HepG2 (cell line): ENCODE measurements around the gene TMEM258. TPM values are rescaled to one million over a fixed set of nuclear protein-coding genes. Genes with fewer than 3 reads are reported as not detected.

Source experiments
- CREB3 ChIP-seq: sonication (generic); formaldehyde crosslinking; IDR thresholded peaks from 2 replicates; pipeline ENCODE4 v1.5.0; 2020; ENCODE audit warnings: missing genetic modification reagents
- FOSL1 ChIP-seq: sonication (generic); formaldehyde crosslinking; IDR thresholded peaks from 2 replicates; pipeline ENCODE4 v1.9.0; 2021; ENCODE audit warnings: missing genetic modification reagents, borderline replicate concordance
- GRHL1 ChIP-seq: sonication (generic); formaldehyde crosslinking; conservative IDR thresholded peaks from 2 replicates; pipeline ENCODE4 v1.8.0; 2022; ENCODE audit warnings: missing genetic modification reagents
- NPAS2 ChIP-seq: sonication (generic); formaldehyde crosslinking; IDR thresholded peaks from 2 replicates; pipeline ENCODE4 v1.8.0; 2022; ENCODE audit warnings: mild to moderate bottlenecking, missing genetic modification reagents, borderline replicate concordance
- RAD21 ChIP-seq: fragments of 450-650 bp; formaldehyde crosslinking; IDR thresholded peaks from 2 replicates; pipeline ENCODE4 v1.5.0; 2020; ENCODE audit warnings: mild to moderate bottlenecking
- RCOR2 ChIP-seq: IDR thresholded peaks from 2 replicates; pipeline ENCODE4 v1.6.1; 2016; ENCODE audit warnings: missing biosample characterization, missing genetic modification reagents
- TAF1 ChIP-seq: sonication (generic); formaldehyde crosslinking; IDR thresholded peaks from 2 replicates; pipeline ENCODE4 v1.4.0; 2020; ENCODE audit warnings: missing genetic modification reagents
- ZFAT ChIP-seq: sonication (generic); formaldehyde crosslinking; conservative IDR thresholded peaks from 2 replicates; pipeline ENCODE4 v1.8.1; 2023; ENCODE audit warnings: missing genetic modification reagents, inconsistent platforms
- ZNF10 ChIP-seq: sonication (generic); formaldehyde crosslinking; IDR thresholded peaks from 2 replicates; pipeline ENCODE4 v1.4.0; 2020; ENCODE audit warnings: mild to moderate bottlenecking, low read depth, missing genetic modification reagents, borderline replicate concordance
- ZNF143 ChIP-seq: sonication (generic); formaldehyde crosslinking; IDR thresholded peaks from 2 replicates; pipeline ENCODE4 v1.4.0; 2020; ENCODE audit warnings: missing genetic modification reagents
- ZNF33B ChIP-seq: sonication (generic); formaldehyde crosslinking; IDR thresholded peaks from 2 replicates; pipeline ENCODE4 v1.5.1; 2020; ENCODE audit warnings: mild to moderate bottlenecking, missing genetic modification reagents
- ZNF382 ChIP-seq: sonication (generic); formaldehyde crosslinking; IDR thresholded peaks from 2 replicates; pipeline ENCODE4 v1.5.0; 2020; ENCODE audit warnings: missing genetic modification reagents, mild to moderate bottlenecking, borderline replicate concordance
- ZNF713 ChIP-seq: sonication (generic); formaldehyde crosslinking; IDR thresholded peaks from 2 replicates; pipeline ENCODE4 v1.4.0; 2020; ENCODE audit warnings: mild to moderate bottlenecking, missing genetic modification reagents
- polyA plus RNA-seq, 8 experiments: library from polyadenylated mRNA; depleted of rRNA in 3 of 8; stranded (reverse) in 7 of 8; unstranded in 1 of 8; fragments of >200 nt; fragmentation: Illumina TruSeq in 4 of 8; extraction: Trizol in 4 of 8; gene quantifications; 2 replicates each; pipeline versions ENCODE4 v1.2.1 to v1.2.3, GENCODE V29; 2011 to 2016; ENCODE audit warnings: low read depth in 4 of 8, missing spikeins in 1 of 8, mixed read lengths in 1 of 8; ENCODE audit not compliant: insufficient read depth in 1 of 8
- total RNA-seq, 5 experiments: library from RNA; depleted of rRNA; stranded (reverse); fragments of >200 nt; fragmentation: Illumina TruSeq; extraction: Trizol; gene quantifications; 2 replicates each; pipeline ENCODE4 v1.2.3, GENCODE V29; 2016; ENCODE audit warnings: low read depth in 1 of 5
- TF ChIP-seq, protein P1 (sequence below): sonication (generic); formaldehyde crosslinking; IDR thresholded peaks from 2 replicates; pipeline ENCODE4 v1.5.0; 2020; ENCODE audit warnings: mild to moderate bottlenecking, missing genetic modification reagents, borderline replicate concordance
- TF ChIP-seq, protein P2 (sequence below): sonication (generic); formaldehyde crosslinking; IDR thresholded peaks from 2 replicates; pipeline ENCODE4 v1.8.0; 2022; ENCODE audit warnings: mild to moderate bottlenecking, missing genetic modification reagents, moderate library complexity
- TF ChIP-seq, protein P3 (sequence below): sonication (generic); formaldehyde crosslinking; IDR thresholded peaks from 2 replicates; pipeline ENCODE4 v1.8.1; 2023; ENCODE audit warnings: missing genetic modification reagents, inconsistent platforms, borderline replicate concordance

The TMEM258 gene
- total and polyA plus RNA-seq, 2 of the 13 experiments (the other 11 are each of a cell fraction or from before 2014, with no cell fraction given), result 175 to 424 TPM

DNA sequence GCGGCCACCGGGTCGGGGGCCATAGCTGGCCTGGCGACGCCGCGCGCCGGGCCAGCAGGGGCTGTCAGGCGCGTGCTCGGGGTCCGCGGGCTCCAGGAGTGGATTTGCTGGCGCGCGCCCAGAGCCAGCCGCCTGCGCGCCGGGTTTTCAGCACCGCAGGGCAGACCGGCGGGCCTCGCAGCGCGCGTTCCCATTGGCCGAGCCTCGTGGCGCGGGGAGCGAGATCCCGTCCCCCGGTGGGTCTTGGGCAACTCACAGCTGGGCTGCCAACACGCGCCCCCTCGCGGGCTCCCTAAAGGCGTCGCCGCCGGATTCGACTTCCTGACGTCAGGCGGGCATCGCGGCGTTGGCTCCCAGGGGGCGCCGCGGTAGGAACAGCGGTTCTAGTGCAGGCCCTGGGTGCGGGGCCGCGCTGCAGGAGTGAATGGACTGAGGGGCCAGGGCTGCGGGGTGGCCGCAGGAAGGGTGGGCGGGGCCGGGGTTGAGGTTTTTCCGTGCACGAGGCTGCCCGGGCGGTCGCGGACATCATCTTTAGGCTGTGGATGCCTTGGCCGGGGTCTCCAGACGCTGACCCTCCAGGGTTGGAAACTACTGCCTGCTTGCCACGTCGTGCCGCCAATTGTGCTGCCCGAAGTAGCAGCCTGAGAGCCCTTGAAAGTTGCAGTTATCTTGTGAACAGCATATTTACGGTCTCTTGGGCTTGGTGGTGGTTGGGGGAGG lies 24.5 kb upstream of the TMEM258 start, which contains the start of gene FADS1 (continued):
- TF ChIP-seq FOSL1 (CRISPR knock-in tag) (no peak), GRHL1 (no peak), ZNF713 (CRISPR knock-in tag) (no peak), ZFAT (CRISPR knock-in tag) (no peak), CREB3 (0 out of 2 replicates have a peak, but pooled peaks have one; percentile 40), ZNF143 (peak; percentile 83), RAD21 (peak; percentile 74; the same call in 1 of the 2 replicates), TAF1 (CRISPR knock-in tag) (peak; percentile 55), ZNF10 (CRISPR knock-in tag) (no peak), RCOR2 (0 out of 2 replicates have a peak, but pooled peaks have one; percentile 24), ZNF382 (CRISPR knock-in tag) (no peak), ZNF33B (CRISPR knock-in tag) (0 out of 2 replicates have a peak, but pooled peaks have one; percentile 67), NPAS2 (CRISPR knock-in tag) (no peak)
- TF ChIP-seq, protein P1, sequence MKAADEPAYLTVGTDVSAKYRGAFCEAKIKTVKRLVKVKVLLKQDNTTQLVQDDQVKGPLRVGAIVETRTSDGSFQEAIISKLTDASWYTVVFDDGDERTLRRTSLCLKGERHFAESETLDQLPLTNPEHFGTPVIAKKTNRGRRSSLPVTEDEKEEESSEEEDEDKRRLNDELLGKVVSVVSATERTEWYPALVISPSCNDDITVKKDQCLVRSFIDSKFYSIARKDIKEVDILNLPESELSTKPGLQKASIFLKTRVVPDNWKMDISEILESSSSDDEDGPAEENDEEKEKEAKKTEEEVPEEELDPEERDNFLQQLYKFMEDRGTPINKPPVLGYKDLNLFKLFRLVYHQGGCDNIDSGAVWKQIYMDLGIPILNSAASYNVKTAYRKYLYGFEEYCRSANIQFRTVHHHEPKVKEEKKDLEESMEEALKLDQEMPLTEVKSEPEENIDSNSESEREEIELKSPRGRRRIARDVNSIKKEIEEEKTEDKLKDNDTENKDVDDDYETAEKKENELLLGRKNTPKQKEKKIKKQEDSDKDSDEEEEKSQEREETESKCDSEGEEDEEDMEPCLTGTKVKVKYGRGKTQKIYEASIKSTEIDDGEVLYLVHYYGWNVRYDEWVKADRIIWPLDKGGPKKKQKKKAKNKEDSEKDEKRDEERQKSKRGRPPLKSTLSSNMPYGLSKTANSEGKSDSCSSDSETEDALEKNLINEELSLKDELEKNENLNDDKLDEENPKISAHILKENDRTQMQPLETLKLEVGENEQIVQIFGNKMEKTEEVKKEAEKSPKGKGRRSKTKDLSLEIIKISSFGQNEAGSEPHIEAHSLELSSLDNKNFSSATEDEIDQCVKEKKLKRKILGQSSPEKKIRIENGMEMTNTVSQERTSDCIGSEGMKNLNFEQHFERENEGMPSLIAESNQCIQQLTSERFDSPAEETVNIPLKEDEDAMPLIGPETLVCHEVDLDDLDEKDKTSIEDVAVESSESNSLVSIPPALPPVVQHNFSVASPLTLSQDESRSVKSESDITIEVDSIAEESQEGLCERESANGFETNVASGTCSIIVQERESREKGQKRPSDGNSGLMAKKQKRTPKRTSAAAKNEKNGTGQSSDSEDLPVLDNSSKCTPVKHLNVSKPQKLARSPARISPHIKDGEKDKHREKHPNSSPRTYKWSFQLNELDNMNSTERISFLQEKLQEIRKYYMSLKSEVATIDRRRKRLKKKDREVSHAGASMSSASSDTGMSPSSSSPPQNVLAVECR, result peak; percentile 89
- TF ChIP-seq, protein P2, sequence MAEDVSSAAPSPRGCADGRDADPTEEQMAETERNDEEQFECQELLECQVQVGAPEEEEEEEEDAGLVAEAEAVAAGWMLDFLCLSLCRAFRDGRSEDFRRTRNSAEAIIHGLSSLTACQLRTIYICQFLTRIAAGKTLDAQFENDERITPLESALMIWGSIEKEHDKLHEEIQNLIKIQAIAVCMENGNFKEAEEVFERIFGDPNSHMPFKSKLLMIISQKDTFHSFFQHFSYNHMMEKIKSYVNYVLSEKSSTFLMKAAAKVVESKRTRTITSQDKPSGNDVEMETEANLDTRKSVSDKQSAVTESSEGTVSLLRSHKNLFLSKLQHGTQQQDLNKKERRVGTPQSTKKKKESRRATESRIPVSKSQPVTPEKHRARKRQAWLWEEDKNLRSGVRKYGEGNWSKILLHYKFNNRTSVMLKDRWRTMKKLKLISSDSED (CRISPR knock-in tag), result no peak
- TF ChIP-seq, protein P3, sequence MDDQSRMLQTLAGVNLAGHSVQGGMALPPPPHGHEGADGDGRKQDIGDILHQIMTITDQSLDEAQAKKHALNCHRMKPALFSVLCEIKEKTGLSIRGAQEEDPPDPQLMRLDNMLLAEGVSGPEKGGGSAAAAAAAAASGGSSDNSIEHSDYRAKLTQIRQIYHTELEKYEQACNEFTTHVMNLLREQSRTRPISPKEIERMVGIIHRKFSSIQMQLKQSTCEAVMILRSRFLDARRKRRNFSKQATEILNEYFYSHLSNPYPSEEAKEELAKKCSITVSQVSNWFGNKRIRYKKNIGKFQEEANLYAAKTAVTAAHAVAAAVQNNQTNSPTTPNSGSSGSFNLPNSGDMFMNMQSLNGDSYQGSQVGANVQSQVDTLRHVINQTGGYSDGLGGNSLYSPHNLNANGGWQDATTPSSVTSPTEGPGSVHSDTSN (CRISPR knock-in tag), result no peak
